HG03060 (cell line): ENCODE measurements around the gene SSBP3.

ENCODE experiments used
- ATAC-seq: cut with Tn5 transposase; IDR thresholded peaks from one replicate; pipeline ENCODE4 v1.9.1; 2021; ENCODE audit warnings: low read depth, moderate number of reproducible peaks; ENCODE audit not compliant: unreplicated experiment

Gene SSBP3

DNA sequence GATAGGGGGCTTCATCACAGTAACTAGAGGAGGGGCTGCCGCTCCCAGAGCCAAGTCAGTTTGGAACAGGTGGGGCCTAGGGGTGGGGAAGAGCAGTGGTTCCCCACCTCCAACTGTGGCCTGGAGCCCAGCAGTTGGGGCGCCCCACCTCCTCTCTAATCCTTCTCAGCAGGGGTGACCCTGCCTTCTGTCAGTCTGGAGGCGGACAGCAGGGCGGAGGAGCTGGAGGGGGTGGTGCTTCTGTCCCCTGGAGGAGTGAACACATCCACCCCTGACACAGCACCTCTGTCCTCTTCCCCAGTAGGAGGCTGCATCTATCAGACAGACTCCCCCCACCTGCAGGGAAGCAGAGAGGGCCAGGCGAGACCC is 132.4 kb downstream of the SSBP3 start:
- no peak for ATAC-seq

DNA sequence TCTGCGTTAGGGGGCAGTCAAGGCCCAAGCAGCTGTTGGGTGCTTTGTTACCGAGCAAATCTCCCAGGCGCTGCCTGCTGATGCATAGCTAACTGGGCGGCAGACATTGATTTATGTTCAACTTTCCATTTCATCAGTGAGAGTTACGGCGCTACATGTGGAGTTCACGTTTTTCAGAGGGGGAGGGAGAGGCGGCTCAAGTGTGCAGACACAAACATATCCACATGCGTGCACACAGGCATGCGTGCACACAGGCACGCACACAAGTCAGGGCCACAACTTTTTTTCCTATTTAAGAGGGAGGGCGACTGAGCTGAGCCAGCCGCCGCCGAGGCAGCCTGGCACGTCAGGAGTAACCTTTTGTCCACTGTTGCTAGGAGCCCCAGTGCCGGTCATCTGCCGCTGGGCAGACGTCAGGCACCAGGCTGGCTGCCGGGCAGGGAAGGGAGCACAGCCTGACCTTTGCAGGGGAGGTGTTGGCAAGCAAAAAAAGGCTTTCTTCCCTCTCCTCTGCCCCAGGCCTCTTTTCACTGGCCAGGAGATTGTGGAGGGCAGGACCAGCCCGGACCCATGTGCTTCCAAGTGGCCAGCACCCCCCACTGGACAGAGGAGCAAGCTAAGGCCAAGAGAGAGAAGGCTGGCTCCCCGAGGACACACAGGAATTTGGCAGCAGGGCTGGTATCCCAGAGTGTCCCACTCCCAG is 133.0 kb downstream of the SSBP3 start:
- no peak for ATAC-seq

DNA sequence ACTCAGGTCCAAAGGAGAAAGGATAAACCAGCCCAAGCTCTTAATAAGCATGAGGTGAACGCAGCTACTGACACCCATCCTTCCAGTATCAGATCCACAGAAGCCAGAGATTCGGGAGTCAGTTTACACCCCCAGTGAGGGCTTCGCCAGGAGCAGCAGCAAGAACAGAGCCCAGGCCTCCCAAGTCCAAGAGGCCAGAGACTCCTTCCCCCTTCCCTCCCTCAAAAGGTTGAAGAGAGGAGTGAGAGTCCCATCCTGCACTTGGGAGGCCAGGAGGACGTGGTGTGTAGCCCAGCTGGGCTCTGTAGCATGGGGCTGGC is 133.5 kb downstream of the SSBP3 start:
- no peak for ATAC-seq

DNA sequence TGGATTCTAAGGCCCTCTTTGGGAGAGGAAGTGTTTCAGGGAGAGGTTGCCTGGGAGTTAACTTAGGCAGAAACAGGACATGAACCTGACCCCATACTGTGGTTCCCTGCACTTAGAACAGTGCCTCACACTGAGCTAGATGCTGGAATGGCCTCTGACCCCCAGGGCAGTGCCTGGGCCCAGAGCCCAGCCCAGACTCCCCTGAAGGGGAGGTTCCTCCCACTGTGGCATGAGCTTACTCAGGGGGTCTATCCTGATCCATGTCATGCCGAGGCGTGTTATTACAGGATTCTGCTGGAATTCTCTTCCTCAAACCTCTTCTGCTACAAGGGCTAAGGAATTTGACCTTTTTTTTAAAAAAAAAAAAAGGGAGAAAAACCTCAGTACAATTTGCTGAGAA is 134.1 kb downstream of the SSBP3 start:
- no peak for ATAC-seq

DNA sequence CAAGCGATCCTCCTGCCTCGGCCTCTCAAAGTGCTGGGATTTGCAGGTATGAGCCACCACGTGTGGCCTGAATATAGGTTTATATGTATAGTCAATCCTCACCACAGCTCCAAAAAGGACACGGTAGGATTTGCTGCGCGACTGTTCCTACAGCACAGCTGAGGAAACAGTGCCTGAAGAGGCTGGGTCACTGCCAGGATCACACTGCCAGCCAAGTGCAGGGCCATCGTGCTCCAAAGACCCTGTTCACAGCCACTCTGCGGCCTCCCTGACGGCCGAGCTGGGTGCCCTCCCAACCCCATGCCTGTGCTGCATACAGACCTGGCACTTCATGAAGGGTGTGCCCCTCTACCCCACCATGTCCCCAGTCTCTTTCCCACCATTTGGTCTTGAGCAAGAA is 134.9 kb downstream of the SSBP3 start:
- no peak for ATAC-seq

DNA sequence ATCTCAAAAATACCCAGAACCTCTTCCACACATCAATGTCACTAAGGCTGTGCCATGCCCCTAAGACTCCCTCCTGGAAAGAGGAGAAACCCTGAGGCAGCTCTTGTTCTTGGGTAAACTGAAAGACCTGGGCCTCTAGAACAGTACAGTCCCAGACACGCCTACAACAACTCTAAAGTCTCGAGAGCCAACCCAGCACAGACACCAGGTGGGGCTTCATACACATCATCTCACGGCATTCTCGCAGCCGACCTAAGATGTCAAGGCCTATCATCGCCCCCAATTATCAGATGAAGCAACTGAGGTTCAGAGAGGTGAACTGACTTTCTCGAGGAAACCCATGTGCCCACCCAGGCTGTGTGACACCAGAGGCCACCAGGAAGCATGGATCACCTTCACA is 135.7 kb downstream of the SSBP3 start:
- ATAC-seq: no peak

DNA sequence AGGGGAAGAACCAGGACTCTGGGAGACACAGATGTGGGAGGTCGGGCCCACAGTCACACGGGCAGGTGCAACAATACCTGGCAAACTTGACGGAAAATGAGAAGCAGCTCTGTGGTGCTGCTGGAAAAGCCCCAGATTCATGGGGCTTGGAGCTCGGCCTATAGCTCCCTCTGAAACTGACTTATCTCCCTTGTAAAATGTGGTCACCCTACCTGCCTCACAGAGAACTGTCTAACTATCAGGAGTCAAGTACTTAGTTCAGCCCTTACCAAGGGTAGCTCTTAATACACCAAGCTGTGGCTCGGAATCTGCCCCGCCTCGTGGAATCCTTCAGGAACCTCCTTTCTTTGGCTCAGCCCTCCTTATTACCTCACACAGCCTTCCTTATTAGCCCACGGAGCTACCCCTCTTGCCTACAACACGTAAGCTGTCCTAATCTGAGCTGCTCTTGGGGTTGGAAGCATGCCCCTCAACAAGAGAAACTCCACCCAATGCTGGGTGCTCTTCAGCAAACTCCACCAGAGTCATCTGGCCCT is 137.4 kb downstream of the SSBP3 start:
- no peak for ATAC-seq

DNA sequence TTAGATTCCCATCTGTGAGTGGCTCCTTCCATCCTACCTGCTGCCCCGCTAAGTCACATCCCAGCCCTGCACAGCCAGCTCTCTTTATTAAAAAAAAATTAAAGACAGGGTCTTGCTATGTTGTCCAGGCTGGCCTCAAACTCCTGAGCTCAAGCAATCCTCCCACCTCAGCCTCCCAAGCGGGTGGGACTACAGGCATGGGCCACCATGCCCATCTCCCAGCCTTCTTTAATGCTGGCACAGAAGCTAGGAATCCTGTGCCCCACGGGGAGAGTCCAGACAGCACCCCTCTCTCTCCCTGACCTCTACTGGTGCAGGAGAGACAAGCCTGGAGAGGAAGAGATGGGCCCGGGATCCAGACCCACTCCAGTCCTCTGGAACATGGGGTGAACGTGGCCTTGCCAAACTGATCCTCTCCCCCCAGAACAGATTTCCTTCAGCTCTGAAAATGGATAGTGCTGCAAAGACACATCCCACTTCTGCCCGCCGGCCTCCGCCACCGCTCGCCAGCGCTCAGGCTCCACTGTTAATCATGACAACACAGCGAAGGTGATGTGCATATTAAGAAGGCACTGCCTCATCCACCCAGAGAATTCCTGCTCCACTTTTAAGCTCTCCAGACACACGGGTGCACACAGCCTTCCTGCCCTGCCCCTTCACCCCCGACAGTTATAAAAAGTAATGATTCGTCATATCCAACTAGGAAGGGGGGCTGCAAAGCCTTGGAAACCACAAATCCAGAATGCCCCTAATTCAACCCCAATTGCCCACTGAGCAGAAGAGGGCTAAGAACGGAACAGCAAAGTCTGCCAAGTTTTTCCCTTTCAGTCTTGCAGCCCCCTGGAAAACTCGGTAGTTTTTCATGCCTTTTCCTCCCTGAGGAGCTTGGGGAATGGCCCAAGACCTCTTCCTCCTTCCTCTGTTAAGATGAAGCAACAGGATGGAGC is 138.1 kb downstream of the SSBP3 start:
- ATAC-seq: no peak

DNA sequence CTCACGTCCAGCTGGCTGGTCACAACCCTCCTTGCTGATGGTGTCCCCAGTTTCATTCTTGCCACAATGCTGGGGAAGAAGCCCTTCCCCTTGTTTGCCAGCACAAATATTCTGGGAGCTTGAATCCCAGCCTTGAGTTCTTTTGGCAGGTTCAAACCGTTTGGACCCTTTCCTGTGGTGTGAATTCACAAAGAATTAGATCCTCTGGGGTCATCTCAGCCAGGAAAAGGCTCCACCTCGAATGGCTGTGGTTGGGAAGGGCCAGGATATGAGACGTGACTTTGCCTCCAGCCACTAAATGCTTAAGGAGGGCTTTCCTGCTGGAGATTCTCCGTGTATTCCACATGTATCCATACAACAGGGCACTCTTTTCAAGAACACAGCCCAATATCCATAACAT is 139.3 kb downstream of the SSBP3 start:
- ATAC-seq: no peak

DNA sequence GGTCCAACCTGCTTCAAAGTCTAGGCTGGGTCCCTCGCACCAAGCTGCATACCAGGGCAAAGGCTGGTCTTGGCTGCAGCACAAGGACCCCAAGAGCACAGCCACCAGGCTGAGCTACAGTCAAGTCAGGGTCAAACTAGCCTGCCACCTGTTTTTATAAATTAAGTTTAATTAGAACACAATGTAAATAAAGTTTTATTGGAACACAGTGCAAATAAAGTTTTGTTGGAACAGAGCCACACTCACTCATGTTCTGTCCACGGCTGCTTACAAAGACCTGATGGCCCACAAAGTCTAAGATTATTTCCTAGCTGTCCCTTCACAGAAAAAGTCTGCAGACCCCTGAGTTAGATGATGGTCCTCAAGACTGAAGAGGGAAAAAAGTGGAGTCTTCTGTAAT is 140.0 kb downstream of the SSBP3 start:
- ATAC-seq: no peak

DNA sequence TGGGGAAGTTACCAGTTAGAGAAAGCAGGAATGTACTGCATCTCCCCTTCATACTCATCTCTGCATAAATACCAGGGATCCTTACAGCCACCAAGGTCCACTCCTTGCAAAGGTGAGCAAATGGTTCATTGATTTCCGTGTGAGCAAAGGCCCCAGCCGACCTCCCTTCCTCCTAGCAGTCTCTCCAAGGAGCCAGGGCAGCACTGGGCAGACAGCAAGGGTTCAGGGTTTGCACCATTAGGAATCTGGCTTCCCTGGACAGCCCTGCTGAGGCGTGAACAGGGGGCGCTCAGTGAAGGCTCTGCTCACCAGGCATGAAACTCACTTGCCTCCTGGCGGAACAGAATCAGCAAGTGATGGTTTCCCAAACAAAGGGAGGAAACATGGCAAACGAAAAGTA is 140.5 kb downstream of the SSBP3 start:
- ATAC-seq: no peak

DNA sequence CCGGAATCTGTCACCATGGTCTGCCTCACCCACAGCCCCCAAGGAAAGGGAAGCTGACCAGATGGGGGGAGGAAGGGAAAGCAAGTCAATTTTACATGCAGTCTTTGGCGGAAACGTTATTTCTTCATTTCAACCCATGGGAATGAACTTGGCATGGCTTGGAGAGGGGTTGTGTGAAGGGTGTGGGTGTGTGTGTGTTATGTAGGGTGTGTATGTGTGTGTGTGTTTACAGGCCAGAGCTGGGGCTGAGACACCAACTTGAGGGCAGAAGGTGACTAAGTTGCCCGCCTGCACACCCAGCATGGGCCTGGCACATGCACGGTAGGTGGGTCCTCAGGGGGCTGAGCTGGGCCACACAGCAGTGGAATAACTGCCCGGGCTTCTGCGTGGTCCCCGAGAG is 141.1 kb downstream of the SSBP3 start:
- ATAC-seq: no peak

DNA sequence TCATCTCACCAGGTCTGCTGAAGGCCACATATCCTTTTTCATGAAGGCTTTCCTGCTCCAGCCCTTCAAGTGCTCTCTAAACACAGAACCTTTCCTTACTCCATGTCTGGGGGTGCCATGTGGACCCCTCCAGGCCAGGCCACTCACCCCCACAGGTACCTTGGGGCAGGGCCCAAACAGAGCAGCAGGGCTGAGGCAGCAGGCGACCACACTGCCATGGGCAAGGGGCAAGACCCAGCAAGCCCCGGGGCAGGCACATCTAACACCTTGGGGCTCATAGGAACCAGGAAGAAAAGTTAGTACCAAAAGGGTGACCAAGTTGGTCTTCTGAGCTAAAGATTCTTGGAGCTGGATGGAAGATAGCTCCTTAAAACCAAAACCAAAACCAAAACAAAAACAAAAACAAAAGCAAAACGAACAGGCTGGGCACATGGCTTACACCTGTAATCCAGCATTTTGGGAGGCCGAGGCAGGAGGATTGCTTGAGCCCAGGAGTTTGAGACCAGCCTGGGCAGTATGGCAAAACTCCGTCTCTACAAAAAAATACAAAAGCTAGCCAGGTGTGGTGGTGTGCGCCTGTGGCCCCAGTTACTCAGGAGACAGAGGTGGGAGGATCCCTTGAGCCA is 142.5 kb downstream of the SSBP3 start:
- ATAC-seq: no peak

DNA sequence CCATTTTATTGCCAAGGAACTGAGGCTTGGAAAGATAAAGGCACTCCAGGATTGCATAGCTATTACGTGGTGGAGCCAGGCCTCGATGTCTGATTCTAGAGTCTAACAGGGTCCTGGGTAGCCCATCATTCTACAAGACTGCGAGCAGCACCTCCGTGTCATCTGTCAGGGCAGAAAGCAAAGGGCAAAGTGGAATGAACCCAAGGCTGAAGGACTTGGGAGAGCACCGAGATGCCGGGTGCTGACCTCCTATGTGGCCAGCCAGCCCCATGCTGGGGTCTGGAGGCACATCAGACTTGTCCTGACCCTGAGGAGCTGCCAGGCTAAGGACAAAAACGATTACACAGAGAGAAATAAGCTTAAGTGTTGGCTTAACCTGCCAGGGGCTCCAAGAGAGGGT is 143.9 kb downstream of the SSBP3 start:
- ATAC-seq: no peak

DNA sequence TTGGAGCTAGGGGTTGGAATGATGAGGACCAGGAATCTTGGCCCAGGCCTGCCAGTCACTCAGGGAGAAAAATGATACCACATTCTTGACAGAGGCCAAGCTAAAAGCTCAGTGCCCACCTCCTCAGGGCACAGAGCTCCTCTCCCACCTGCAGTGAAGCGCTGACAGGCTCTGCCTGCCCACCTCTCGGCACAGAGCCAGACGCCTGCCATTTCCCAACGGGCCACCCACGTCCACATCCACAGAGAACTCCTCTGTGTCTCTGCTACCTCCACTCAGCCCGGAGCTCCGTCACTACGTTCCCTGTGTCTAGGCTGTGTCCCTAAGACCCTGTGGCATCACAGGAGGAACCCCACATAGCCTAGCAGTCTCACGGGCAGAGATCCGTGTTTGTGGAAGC is 145.4 kb downstream of the SSBP3 start:
- no peak for ATAC-seq

DNA sequence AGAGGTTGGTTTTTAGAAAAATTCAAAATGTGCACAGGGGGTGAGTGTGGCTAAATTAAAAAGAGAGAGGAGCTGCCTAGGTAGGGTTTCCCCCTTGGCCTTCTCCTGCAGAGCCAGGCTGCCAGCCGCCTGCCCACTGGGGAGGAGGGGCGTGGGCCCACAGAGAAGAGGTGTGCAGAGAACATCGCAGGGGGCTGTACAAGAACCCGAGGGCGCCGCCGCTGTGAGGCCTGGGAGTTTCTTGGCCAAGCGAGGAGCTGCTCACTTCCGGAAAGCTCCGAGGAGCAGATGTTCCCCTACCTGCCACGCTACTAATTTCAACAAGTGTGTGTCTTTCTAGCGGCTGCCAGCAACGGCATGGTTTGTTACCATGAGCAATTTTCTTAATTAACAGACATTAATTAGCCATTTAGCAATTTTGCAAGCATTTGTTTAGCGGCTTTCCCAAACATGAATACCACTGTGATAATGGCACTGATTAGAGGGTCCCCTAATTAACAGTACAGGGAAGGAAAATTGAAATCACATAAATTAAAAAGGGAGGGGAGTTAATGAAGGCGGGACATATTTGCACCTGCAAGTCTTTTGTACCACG is 146.6 kb downstream of the SSBP3 start:
- ATAC-seq: no peak

DNA sequence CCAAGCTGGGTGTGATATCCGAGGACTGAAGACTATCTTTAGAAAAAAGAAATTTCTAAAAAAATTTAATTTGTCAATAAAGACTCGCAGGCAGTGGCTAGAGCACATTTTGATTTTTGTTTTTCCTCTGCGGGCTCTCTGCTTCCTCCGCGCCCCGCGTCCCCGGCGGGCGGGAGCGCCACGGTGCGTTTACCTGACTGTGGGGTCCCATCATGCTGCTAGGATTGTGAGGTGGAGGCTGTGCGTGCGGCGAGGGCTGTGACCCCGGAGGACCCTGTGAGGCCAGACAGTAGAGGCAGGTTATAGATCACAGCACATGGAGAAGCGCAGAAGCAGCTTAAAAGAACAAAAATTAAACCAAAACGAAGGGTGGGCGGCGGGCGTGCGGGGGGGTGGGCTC is 148.3 kb downstream of the SSBP3 start:
- ATAC-seq: no peak

DNA sequence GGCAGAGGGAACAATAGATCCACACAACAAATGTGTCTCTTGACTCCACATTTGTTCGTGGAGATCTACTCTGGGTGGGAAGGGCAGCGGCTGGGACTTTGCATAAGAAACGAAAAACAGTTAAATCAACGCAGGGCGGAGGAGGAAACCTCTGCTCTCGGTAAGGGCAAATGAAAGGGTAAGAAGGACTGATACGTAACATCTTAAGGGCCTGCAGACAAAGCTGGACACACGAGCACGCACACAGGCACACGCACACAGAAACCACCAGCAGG is 148.9 kb downstream of the SSBP3 start:
- ATAC-seq: no peak

DNA sequence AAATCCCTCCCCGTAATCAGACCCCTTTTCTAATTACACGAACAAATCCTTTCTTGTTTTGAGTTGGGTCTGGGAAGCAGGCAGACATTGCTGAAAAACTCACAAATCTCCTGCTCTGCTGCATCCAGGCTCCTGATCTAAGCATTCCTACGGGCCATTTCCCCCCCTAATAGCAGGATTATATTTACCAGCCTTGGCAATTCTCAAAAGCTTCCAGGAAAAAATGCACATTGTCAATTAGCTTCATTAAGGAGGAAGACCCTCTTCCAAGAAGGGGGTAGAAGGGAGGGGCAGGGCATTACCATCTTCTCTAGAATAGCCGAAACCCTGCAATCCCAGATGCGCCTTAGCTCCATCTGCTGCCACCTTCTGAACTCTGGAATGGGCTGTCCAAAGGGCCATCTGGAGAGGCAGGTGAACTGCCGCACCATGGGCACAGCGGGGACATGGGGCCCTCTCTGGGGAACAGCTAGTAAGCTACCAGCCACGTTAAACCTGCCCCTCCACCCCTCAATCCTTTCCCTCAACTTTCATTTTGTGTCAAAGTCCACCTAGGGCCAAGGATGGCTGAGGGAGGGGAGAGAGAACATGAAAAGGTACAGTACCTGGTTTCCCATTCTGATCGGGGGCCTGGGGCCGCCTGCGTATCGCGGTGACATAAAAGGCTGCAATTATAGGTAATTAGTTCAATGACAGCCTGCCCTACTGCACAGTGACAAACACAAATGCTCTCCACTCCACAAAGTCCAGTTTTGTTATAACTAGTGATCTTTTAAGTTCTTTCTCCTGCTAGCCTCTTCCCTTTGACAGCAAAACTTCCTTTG is 149.5 kb downstream of the SSBP3 start:
- ATAC-seq: no peak

DNA sequence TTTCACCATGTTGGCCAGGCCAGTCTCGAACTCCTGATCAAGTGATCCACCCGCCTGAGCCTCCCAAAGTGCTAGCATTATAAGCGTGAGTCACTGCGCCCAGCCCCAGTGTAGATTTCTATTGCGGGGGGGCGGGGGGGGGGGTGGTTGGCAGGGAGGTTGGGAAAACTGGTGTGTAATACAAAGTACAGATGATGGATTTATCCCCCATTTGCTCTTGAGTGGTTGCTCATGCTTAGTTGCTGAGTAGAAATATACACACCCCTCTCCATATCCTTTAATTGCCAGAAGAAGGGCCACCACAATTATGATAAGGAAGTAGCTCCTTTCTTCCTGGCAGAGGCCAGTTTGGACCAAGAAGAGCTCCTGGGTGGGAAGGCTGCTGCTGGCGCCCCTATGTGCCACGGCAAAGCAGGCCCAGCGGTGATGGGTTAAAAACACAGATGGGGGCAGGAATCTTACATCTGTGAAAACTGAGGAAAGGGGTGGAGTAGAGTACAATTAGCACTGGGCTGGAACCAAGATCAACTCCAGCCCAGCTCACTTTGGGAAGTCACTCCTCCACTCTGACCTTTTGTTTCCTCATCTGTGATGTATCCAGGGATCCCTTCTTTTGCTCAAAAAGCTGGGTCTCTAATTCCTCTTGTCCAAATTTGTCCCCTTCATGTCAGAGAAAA is 151.0 kb downstream of the SSBP3 start:
- no peak for ATAC-seq
